Measurements from ENCODE around the gene COL13A1.

The COL13A1 gene

DNA sequence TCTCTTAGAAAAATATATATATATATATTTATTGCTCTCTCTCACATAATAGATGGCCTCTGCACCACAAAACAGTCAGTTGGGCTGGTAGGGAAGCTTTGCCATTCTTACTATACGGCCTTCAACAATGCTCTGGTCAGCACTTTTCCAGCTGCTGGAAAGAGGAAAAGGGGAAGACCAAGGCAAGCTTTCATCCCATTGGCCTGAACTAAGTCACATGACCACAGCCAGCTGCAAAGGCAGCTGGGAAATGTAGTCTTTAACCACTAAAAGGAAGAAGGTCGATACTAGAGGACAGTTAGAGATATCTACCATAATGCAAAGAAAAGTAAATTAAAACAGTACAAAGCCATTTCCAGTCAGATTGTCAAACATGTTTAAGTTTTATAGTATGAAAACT, 192.6 kb downstream of the COL13A1 start:
- DNase-seq (ENCODE audit: low spot score in 2 of 2) (no peak), ATAC-seq (ENCODE audit: low read depth) (no peak)
- Mint-ChIP-seq H3K27me3 (no peaks in the 10 kb centered on the region), H3K9me3 (no peaks in the 10 kb centered on the region), H3K4me3 (no peak overlapping the region), H3K36me3 (no peaks in the 10 kb centered on the region), H3K4me1 (peaks cover 2% of the 10 kb centered on the region), H3K27ac (no peak overlapping the region)

GRCh38 chr10:69996611-69997010, 194.9 kb downstream of the COL13A1 start:
- Mint-ChIP-seq H3K27me3 (no peaks in the 10 kb centered on the region), H3K4me1 (peaks cover 2% of the 10 kb centered on the region), H3K4me3 (no peak overlapping the region), H3K36me3 (no peaks in the 10 kb centered on the region), H3K27ac (no peak overlapping the region), H3K9me3 (no peaks in the 10 kb centered on the region)
- ATAC-seq (ENCODE audit: low read depth) (no peak), DNase-seq (ENCODE audit: low spot score in 2 of 2) (no peak)

- ATAC-seq (ENCODE audit: low read depth) = no peak
- H3K4me1 Mint-ChIP-seq = no peaks in the 10 kb centered on the region
Measured at GRCh38 chr10:70000262-70000661, 198.6 kb downstream of the COL13A1 start.

DNA sequence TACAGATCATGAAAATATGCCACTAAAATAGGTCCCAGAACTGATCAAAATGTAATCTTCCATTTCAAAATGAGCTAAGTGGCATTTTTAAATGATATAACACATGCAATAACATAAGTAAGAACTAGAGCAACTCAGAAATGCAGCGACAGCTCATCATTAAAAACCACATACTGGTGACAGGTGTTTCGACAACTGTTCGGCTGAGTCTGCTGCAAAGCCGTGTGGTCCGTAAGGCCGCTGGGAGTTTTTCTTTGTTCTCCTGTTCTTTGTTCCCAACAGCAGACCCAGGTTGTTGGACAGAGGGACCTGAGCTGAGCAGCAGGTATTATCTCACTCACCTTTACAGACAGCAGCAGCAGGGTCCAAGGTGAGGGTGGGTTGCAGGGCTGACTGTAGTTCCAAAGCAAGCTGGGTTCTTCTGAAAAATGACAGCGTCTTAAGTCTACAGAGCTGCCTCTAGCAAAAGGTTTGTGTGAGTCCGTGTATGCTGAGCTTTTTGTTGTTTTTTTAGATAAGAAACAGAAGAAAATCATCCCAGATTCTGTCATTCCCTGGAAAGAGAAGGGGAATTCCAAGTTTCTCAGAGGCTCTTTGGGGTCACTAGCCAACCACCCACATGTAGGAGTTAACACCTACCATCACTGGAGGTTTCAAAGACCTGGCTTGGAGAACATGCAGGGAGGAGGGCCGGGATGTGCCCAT, 205.6 kb downstream of the COL13A1 start:
- Mint-ChIP-seq H3K4me3 (no peak overlapping the region), H3K4me1 (no peaks in the 10 kb centered on the region), H3K9me3 (peaks cover 13% of the 10 kb centered on the region), H3K27me3 (peaks cover 14% of the 10 kb centered on the region), H3K27ac (no peak overlapping the region), H3K36me3 (peaks cover 3% of the 10 kb centered on the region)
- ATAC-seq (ENCODE audit: low read depth) (no peak), DNase-seq (ENCODE audit: low spot score in 2 of 2) (no peak)

More at GRCh38 chr10:70000262-70000661, 198.6 kb downstream of the COL13A1 start:
- H3K27me3 Mint-ChIP-seq = peaks cover 3% of the 10 kb centered on the region
- peaks cover 8% of the 10 kb centered on the region for H3K9me3 Mint-ChIP-seq
- DNase-seq (ENCODE audit: low spot score in 2 of 2) = no peak
- H3K36me3 Mint-ChIP-seq = peaks cover 3% of the 10 kb centered on the region
- H3K4me3 Mint-ChIP-seq = no peak overlapping the region
- no peak overlapping the region for H3K27ac Mint-ChIP-seq
